Prostate gland (tissue), 2 donors: ENCODE measurements around the gene SCAMP4. TPM values are rescaled to one million over a fixed set of nuclear protein-coding genes. Genes with fewer than 3 reads are reported as not detected.
A peak's percentile ranks its signal among the peaks of the same experiment; 100 is the strongest.

Source experiments
- DNase-seq: peaks from one replicate; pipeline ENCODE4 v3.0.0-alpha.2; 2019; ENCODE audit warnings: low spot score
- H3K27ac ChIP-seq, 2 donors: fragments of 200-600 bp; sonication (generic); 2 replicates each; pipeline ENCODE4 v1.5.1; 2017 to 2019
- H3K27me3 ChIP-seq: fragments of 200-600 bp; sonication (generic); replicated peaks from 2 replicates; pipeline ENCODE4 v1.5.1; 2019; ENCODE audit not compliant: insufficient read depth
- H3K36me3 ChIP-seq, 2 donors: fragments of 200-600 bp; sonication (generic); 1 replicate in 1 of 2; 2 replicates in 1 of 2; pipeline versions ENCODE4 v1.5.1 to v1.8.1; 2017 to 2019
- H3K4me1 ChIP-seq: fragments of 200-600 bp; sonication (generic); replicated peaks from 2 replicates; pipeline ENCODE4 v1.5.1; 2019
- H3K4me3 ChIP-seq, 2 donors: fragments of 200-600 bp; sonication (generic); 2 replicates each; pipeline ENCODE4 v1.5.1; 2017 to 2019
- H3K9me3 ChIP-seq: fragments of 200-600 bp; sonication (generic); 2 replicates; pipeline ENCODE4 v1.5.1; 2017
- POLR2A ChIP-seq: fragments of 450-650 bp; IDR thresholded peaks from one replicate; pipeline ENCODE4 v1.6.1; 2016; ENCODE audit warnings: antibody characterized with exemption, mild to moderate bottlenecking
- POLR2AphosphoS5 ChIP-seq: sonication (generic); formaldehyde crosslinking; IDR thresholded peaks from one replicate; pipeline ENCODE4 v1.6.1; 2017; ENCODE audit warnings: antibody characterized with exemption
- WGBS: methylation state at CpG from one replicate; pipeline ENCODE4 v1.1.5; 2018; 5-methylcytosine and 5-hydroxymethylcytosine counted together
- intact Hi-C: fragments of 100-400 bp; cut with DNase I; formaldehyde crosslinking; loops from one replicate; pipeline ENCODE4 v1.14.2; 2022
- total RNA-seq, 2 donors: library from RNA; depleted of rRNA; stranded (reverse); fragments of >200 nt; gene quantifications; one replicate each; pipeline ENCODE4 v1.1.0, GENCODE V29; 2016
- TF ChIP-seq, protein P1 (sequence below), 4 experiments: fragments of 200-600 bp in 2 of 4; fragments of 450-650 bp in 2 of 4; sonication (generic) in 2 of 4; IDR thresholded peaks; 1 replicate in 3 of 4; 2 replicates in 1 of 4; pipeline ENCODE4 v1.5.1; 2016 to 2019; ENCODE audit warnings: antibody characterized with exemption in 4 of 4, mild to moderate bottlenecking in 2 of 4, moderate library complexity in 2 of 4

Gene SCAMP4
- total RNA-seq, 2 donors from 2014 or later: 161 to 248 TPM

DNA sequence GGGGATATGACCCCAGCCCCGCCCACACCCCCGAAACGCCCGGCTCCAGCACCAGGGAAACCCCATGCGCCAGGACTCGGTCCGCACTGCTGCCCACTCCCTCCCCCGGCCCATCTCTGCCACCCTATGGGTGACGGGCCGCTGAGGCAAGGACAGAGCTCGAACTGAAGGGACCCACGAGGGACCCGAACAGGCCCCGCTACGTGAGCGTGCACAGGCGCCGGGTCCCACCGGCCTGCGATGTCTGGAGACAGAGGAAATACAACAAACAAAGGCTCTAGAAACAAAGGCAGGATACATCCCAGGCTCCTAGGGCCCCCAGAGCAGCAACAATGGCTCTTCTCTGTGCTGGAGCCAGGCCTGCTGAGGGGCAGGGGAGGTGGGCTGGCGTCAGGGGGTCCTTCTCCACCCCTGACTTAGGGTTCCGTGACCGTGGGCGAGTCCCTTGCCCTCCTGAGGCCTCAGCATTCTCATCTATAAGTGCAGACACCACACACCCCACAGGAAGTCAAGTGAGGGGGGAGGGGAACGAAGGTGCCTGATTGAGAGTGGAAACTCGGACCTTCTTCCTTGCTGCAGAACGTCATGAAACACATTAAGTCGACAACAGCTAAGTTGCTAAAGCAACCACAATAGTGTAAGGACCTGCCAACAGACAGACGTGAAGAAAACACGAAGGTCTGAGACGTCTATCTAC, 23.0 kb upstream of the SCAMP4 start:
- H3K9me3 ChIP-seq: no peaks in the 10 kb centered on the region
- H3K27ac ChIP-seq: no peak overlapping the region
- H3K36me3 ChIP-seq: no peaks in the 10 kb centered on the region
- intact Hi-C loops: no loop called here
- no peak for TF ChIP-seq POLR2AphosphoS5
- TF ChIP-seq POLR2A: no peak
- H3K4me3 ChIP-seq: peak overlapping the region in 1 of 2 donors; percentile 4
- DNase-seq: no peak
- no peaks in the 10 kb centered on the region for H3K27me3 ChIP-seq
- 75% methylated on average over 31 of the region's 31 CpGs for WGBS
- H3K4me1 ChIP-seq: peaks cover 17% of the 10 kb centered on the region

DNA sequence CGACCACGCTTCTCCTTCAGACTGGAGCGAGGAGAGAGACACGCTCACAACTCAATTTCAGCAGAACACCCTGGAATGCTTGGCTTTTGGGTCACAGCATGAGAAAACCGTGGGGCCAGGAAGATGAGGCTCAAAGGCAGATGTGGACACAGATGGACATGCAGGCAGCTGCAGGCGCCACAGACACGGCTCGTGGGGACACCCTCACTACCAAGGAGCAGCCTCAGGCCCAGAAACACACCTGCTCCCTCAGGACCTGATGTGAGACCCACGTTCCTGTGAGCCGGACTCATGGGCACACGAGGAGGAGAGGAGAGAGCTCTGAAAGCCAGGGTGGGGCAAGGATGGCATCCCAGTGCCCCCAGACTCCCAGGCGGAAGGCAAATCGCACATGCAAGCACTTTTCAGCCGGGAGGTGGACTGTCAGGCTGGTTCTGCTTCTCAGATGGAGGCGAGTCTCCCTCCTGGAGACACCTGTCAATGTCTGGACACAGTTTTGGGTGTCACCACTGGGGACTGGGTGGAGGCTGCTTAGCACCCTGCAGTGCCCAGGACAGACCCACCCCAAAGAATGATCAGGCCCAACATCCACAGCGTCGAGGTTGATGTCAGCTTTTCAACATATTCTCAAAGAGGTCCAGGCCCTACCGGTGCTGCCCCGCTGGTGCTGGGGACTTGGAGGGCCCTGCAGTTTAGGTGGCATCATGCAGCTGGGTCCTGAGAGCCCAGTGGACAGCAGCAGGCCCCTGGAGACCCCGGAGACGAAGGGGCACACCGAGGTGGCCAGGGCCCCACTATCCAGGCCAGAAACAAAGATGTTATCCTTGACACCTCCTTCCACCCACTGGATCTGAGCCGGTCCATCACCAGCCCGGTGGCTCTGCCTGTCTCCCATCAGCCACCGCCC, 22.2 kb upstream of the SCAMP4 start:
- TF ChIP-seq POLR2AphosphoS5: no peak
- TF ChIP-seq, protein P1, sequence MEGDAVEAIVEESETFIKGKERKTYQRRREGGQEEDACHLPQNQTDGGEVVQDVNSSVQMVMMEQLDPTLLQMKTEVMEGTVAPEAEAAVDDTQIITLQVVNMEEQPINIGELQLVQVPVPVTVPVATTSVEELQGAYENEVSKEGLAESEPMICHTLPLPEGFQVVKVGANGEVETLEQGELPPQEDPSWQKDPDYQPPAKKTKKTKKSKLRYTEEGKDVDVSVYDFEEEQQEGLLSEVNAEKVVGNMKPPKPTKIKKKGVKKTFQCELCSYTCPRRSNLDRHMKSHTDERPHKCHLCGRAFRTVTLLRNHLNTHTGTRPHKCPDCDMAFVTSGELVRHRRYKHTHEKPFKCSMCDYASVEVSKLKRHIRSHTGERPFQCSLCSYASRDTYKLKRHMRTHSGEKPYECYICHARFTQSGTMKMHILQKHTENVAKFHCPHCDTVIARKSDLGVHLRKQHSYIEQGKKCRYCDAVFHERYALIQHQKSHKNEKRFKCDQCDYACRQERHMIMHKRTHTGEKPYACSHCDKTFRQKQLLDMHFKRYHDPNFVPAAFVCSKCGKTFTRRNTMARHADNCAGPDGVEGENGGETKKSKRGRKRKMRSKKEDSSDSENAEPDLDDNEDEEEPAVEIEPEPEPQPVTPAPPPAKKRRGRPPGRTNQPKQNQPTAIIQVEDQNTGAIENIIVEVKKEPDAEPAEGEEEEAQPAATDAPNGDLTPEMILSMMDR (IDR thresholded peaks at IDR 0.05): no peak
- TF ChIP-seq POLR2A: no peak
- Histone ChIP-seq H3K36me3 (no peaks in the 10 kb centered on the region), H3K9me3 (no peaks in the 10 kb centered on the region), H3K27me3 (no peaks in the 10 kb centered on the region), H3K27ac (peak overlapping the region in 1 of 2 donors; percentile 67), H3K4me3 (peak overlapping the region in 1 of 2 donors; percentile 53), H3K4me1 (peaks cover 17% of the 10 kb centered on the region)
- no peak for DNase-seq
- intact Hi-C loops: no loop called here
- WGBS: 65% methylated on average over 25 of the region's 25 CpGs

DNA sequence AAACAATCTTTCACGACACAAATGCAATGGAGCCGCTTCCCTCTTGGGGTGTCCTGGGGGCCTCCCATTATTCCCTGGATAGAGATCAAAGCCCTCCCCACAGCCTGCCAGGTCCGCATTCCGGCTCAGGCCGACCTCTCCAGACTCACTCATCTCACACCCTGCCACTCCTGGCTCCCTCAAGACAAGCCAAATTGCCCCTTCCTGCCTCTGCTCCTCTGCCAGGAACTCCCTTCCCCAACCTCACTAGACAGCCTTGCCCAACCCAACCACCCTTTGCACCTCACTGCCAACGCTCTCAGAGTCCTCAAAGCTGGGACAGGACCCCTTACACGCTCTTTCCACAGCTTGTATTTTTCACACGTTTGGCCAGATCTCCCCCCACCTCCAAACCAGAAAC, 21.4 kb upstream of the SCAMP4 start:
- H3K9me3 ChIP-seq: no peaks in the 10 kb centered on the region
- no peaks in the 10 kb centered on the region for H3K27me3 ChIP-seq
- 17% methylated on average over 8 of the region's 8 CpGs for WGBS
- no peaks in the 10 kb centered on the region for H3K36me3 ChIP-seq
- peaks cover 17% of the 10 kb centered on the region for H3K4me1 ChIP-seq
- no peak for DNase-seq
- H3K4me3 ChIP-seq: peak overlapping the region; percentile 53 to 86
- H3K27ac ChIP-seq: peak overlapping the region; percentile 67 to 80
- TF ChIP-seq POLR2A: no peak
- intact Hi-C loops: no loop called here

DNA sequence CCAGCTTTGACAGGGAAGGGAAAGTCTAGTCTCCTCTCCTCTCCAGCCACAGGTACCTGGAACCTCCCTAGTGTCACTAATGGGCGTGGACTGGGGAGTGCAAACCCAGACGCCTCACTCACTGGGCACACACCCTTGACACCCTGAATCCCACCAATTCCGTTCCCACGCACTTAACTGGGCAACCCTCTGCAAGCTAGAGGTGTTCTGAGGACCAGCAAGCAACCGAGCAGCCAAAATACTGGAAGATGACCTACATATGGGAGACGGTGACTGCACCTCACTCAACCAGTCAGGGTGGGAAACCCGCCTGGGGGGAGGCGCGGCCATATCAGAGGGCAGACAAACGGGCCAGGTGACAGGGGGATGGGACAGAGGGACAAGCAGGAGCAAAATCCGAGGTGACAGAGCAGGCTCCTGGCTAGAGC, 20.9 kb upstream of the SCAMP4 start:
- Histone ChIP-seq H3K9me3 (no peaks in the 10 kb centered on the region), H3K36me3 (no peaks in the 10 kb centered on the region), H3K4me3 (peak overlapping the region; percentile 53 to 86), H3K4me1 (peaks cover 17% of the 10 kb centered on the region), H3K27ac (peak overlapping the region; percentile 67 to 80), H3K27me3 (no peaks in the 10 kb centered on the region)
- TF ChIP-seq POLR2A (no peak), POLR2AphosphoS5 (no peak)
- TF ChIP-seq, protein P1 (IDR thresholded peaks at IDR 0.05): no peak
- WGBS: 3% methylated on average over 11 of the region's 11 CpGs
- no peak for DNase-seq
- intact Hi-C loops: no loop called here

DNA sequence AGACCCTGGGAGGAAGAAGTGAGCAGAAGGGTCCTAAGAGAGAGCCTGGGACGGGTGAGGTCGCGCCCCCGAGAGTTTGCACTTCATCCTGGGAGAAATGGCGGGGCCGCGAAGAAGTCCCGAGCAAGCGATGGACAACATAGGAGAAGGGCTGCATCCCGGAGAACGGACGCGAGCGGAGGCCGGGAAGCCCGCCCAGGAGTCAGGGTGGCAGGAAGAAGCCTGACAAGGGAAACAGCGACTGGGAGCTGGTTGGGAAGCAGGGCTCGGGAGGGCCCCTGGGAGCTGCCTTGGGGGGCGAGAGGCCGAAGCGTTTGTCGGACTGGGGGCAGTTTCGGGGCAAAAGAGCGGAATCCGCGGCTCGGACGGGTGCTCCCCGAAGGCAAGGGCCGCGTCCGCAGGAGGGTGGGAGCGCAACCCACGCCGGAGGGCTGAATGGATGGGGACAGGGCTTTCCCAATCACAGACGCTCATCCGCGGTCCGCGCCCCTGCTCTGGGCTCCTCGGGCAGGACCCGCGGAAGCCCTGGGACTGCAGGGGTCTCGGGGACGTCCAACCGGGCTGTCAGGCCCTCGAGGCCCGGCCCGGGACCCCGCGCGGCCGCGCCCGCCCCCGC, 20.4 kb upstream of the SCAMP4 start:
- DNase-seq: no peak
- Histone ChIP-seq H3K36me3 (no peaks in the 10 kb centered on the region), H3K27ac (peak overlapping the region; percentile 67 to 80), H3K27me3 (no peaks in the 10 kb centered on the region), H3K4me1 (peaks cover 17% of the 10 kb centered on the region), H3K4me3 (peak overlapping the region; percentile 53 to 86), H3K9me3 (no peaks in the 10 kb centered on the region)
- whole genome bisulfite sequencing: under 1% methylated on average over 56 of the region's 56 CpGs
- no peak for TF ChIP-seq POLR2A
- no peak for TF ChIP-seq POLR2AphosphoS5
- TF ChIP-seq, protein P1 (IDR thresholded peaks at IDR 0.05): no peak
- intact Hi-C loops: no loop called here
